A549 (cell line): ENCODE measurements around the gene WFS1. TPM values are rescaled to one million over a fixed set of nuclear protein-coding genes. Genes with fewer than 3 reads are reported as not detected.

Experiments
- ATAC-seq, 2 experiments: fragments of 200-7000 bp in 1 of 2; fragments of >200 bp in 1 of 2; cut with Nextera tagmentation in 1 of 2; cut with Tn5 transposase in 1 of 2; 3 replicates each; pipeline versions ENCODE4 v1.8.0 to v1.9.1; 2018 to 2020; ENCODE audit warnings: mild to moderate bottlenecking in 1 of 2, moderate library complexity in 1 of 2
- CTCF ChIA-PET: fragments of 300-600 bp; sonication (Branson Sonifier 250); formaldehyde crosslinking; extraction: SDS; loops from one replicate; lab custom pipeline; 2021; ENCODE audit warnings: antibody characterized with exemption, inconsistent platforms; lab: Yijun Ruan, JAX
- POLR2A ChIA-PET: fragments of 350-600 bp; formaldehyde crosslinking; extraction: SDS; loops from one replicate; lab custom pipeline; 2021; ENCODE audit warnings: antibody characterized with exemption, inconsistent platforms; lab: Yijun Ruan, JAX
- DNase-seq, 2 experiments: peaks; one replicate each; pipeline versions ENCODE4 v3.0.0 to v3.0.0-alpha.2; 2011 to 2016; ENCODE audit warnings: low read depth in 1 of 2, low spot score in 1 of 2
- FAIRE-seq: peaks from 2 replicates; lab custom pipeline; 2011; peaks lifted over from hg19 to GRCh38; lab: Jason Lieb, UNC
- H3K27ac ChIP-seq, 2 experiments: fragments of >200 bp; sonication (Bioruptor Twin); formaldehyde crosslinking; 3 replicates each; pipeline ENCODE4 v1.5.1; 2016 to 2017
- H3K4me1 ChIP-seq: fragments of >200 bp; sonication (Bioruptor Twin); formaldehyde crosslinking; 3 replicates; pipeline ENCODE4 v1.6.1; 2016
- H3K4me2 ChIP-seq: fragments of >200 bp; sonication (Bioruptor Twin); formaldehyde crosslinking; 3 replicates; pipeline ENCODE4 v1.6.1; 2016
- H3K4me3 ChIP-seq: fragments of >200 bp; sonication (Bioruptor Twin); formaldehyde crosslinking; 3 replicates; pipeline ENCODE4 v1.5.1; 2016
- H3K9me3 ChIP-seq: fragments of >200 bp; sonication (Bioruptor Twin); formaldehyde crosslinking; 3 replicates; pipeline ENCODE4 v1.6.1; 2016
- ATOH8 ChIP-seq: fragments of 250-450 bp; sonication (Bioruptor Pico); IDR thresholded peaks from 2 replicates; pipeline ENCODE4 v1.5.0; 2020; ENCODE audit warnings: low read depth, mild to moderate bottlenecking, moderate library complexity
- BHLHE40 ChIP-seq: IDR thresholded peaks from 2 replicates; pipeline ENCODE4 v1.6.1; 2012; ENCODE audit warnings: low read depth, low read length, inconsistent platforms
- CBX2 ChIP-seq: fragments of 200-600 bp; sonication (generic); IDR thresholded peaks from 2 replicates; pipeline ENCODE4 v1.6.1; 2016; ENCODE audit warnings: low read depth, mild to moderate bottlenecking, borderline replicate concordance
- CEBPB ChIP-seq, 2 experiments: fragments of >200 bp in 1 of 2; sonication (Bioruptor Twin) in 1 of 2; formaldehyde crosslinking in 1 of 2; IDR thresholded peaks; 2 replicates each; pipeline ENCODE4 v1.6.1; 2012 to 2016
- CHD4 ChIP-seq: fragments of 200-600 bp; sonication (generic); IDR thresholded peaks from 2 replicates; pipeline ENCODE4 v1.6.1; 2016; ENCODE audit warnings: antibody characterized with exemption, mild to moderate bottlenecking, borderline replicate concordance
- CTCF ChIP-seq: fragments of >200 bp; sonication (Bioruptor Twin); formaldehyde crosslinking; IDR thresholded peaks from 3 replicates; pipeline ENCODE4 v1.5.1; 2016
- EHF ChIP-seq: fragments of 250-450 bp; sonication (Bioruptor Pico); IDR thresholded peaks from 2 replicates; pipeline ENCODE4 v1.5.0; 2020; ENCODE audit warnings: mild to moderate bottlenecking
- EHMT2 ChIP-seq: fragments of 200-600 bp; sonication (generic); IDR thresholded peaks from 2 replicates; pipeline ENCODE4 v1.6.1; 2016; ENCODE audit warnings: antibody characterized with exemption, low read depth, mild to moderate bottlenecking, moderate library complexity
- EP300 ChIP-seq, 2 experiments: fragments of >200 bp; sonication (Bioruptor Twin); formaldehyde crosslinking; IDR thresholded peaks; 2 replicates in 1 of 2; 3 replicates in 1 of 2; pipeline ENCODE4 v1.6.1; 2016 to 2017
- ESRRA ChIP-seq: fragments of 150-350 bp; IDR thresholded peaks from 2 replicates; pipeline ENCODE4 v1.6.1; 2014; ENCODE audit warnings: mild to moderate bottlenecking, low read length, borderline replicate concordance
- FOXS1 ChIP-seq: fragments of 250-450 bp; sonication (Bioruptor Pico); IDR thresholded peaks from 2 replicates; pipeline ENCODE4 v1.5.0; 2020; ENCODE audit warnings: mild to moderate bottlenecking, moderate library complexity
- HOXA7 ChIP-seq: fragments of 250-450 bp; sonication (Bioruptor Pico); IDR thresholded peaks from 2 replicates; pipeline ENCODE4 v1.5.0; 2020; ENCODE audit warnings: mild to moderate bottlenecking, moderate library complexity
- JUN ChIP-seq, 2 experiments: fragments of >200 bp; sonication (Bioruptor Twin); formaldehyde crosslinking; IDR thresholded peaks; 2 replicates in 1 of 2; 3 replicates in 1 of 2; pipeline ENCODE4 v1.6.1; 2016 to 2017
- MAZ ChIP-seq: fragments of 150-350 bp; IDR thresholded peaks from 2 replicates; pipeline ENCODE4 v1.6.1; 2014; ENCODE audit warnings: antibody characterized with exemption, low read depth, low read length, borderline replicate concordance
- NFE2L2 ChIP-seq: fragments of 150-350 bp; conservative IDR thresholded peaks from 2 replicates; pipeline ENCODE4 v1.6.1; 2014; ENCODE audit warnings: low read length
- NPAS2 ChIP-seq: fragments of 250-450 bp; sonication (Bioruptor Pico); IDR thresholded peaks from 2 replicates; pipeline ENCODE4 v1.8.0; 2022; ENCODE audit warnings: mild to moderate bottlenecking, moderate library complexity, borderline replicate concordance
- PBX3 ChIP-seq: IDR thresholded peaks from 2 replicates; pipeline ENCODE4 v1.6.1; 2012
- PHF8 ChIP-seq: fragments of 200-600 bp; sonication (generic); IDR thresholded peaks from 2 replicates; pipeline ENCODE4 v1.6.1; 2016; ENCODE audit warnings: low read depth, mild to moderate bottlenecking, antibody characterized with exemption, moderate library complexity, borderline replicate concordance
- POLR2A ChIP-seq: IDR thresholded peaks from 2 replicates; pipeline ENCODE4 v1.6.1; 2012; ENCODE audit warnings: mild to moderate bottlenecking, low read length
- RFX5 ChIP-seq: fragments of 450-650 bp; IDR thresholded peaks from 2 replicates; pipeline ENCODE4 v1.7.1; 2014; ENCODE audit warnings: antibody characterized with exemption, mild to moderate bottlenecking, moderate library complexity
- RNF2 ChIP-seq: fragments of 200-600 bp; sonication (generic); IDR thresholded peaks from 2 replicates; pipeline ENCODE4 v1.6.1; 2016; ENCODE audit warnings: low read depth, mild to moderate bottlenecking, antibody characterized with exemption, moderate library complexity, borderline replicate concordance
- USF2 ChIP-seq: fragments of 450-650 bp; IDR thresholded peaks from 2 replicates; pipeline ENCODE4 v1.6.1; 2014; ENCODE audit warnings: antibody characterized with exemption
- ZFP36 ChIP-seq: fragments of 450-650 bp; IDR thresholded peaks from 2 replicates; pipeline ENCODE4 v1.6.1; 2014; ENCODE audit warnings: borderline replicate concordance; ENCODE audit not compliant: partially characterized antibody
- WGBS: methylation state at CpG from one replicate; pipeline ENCODE4 v1.1.6; 2017; ENCODE audit errors: missing lambda C conversion rate; 5-methylcytosine and 5-hydroxymethylcytosine counted together
- polyA plus RNA-seq, 4 experiments: library from polyadenylated mRNA; depleted of rRNA in 3 of 4; stranded (reverse); fragments of >200 nt; fragmentation: RNase III in 1 of 4; extraction: RNeasy Plus Mini Kit Qiagen cat#74134 plus additional on column Dnase treatment in 1 of 4; gene quantifications; 2 replicates in 3 of 4; 3 replicates in 1 of 4; pipeline ENCODE4 v1.2.3, GENCODE V29; 2011 to 2017
- TF ChIP-seq, protein P1 (sequence below): fragments of 150-350 bp; IDR thresholded peaks from 2 replicates; pipeline ENCODE4 v1.6.1; 2014; ENCODE audit warnings: low read depth, mild to moderate bottlenecking, low read length

WFS1 gene
- polyA plus RNA-seq, 2 of the 4 experiments (the other 2 are of a cell fraction), result 8.8 to 13.6 TPM

DNA sequence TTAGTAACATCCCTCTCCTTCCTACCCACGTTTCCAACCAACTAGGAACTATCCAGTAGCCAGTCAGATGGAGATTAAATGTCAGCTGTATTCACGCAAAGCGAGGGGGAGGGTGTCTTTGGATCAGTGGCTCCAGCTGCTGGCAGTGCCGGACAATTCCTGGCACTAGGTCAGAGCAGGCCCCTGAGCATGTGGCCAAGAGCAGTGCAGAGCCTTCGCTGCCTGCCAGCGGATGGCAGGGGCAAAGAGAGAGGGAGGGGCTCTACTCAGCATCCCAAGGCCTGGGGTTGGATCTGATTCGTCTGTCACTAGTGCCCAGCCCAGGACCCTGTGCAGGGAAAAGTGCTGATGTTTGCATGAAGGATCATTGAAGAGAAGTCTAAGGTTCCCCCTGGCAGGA is 40.6 kb upstream of the WFS1 start:
- no peak overlapping the region for H3K27ac ChIP-seq
- H3K4me2 ChIP-seq, result no peak overlapping the region
- TF ChIP-seq NPAS2 (no peak), CHD4 (no peak), FOXS1 (CRISPR knock-in tag) (no peak), RNF2 (no peak), BHLHE40 (no peak), EHF (CRISPR knock-in tag) (no peak), CEBPB (IDR thresholded peaks at IDR 0.05) (no peak), CTCF (no peak), PBX3 (no peak), ESRRA (no peak), USF2 (no peak), POLR2A (no peak), JUN (IDR thresholded peaks at IDR 0.05) (no peak), MAZ (no peak), EP300 (IDR thresholded peaks at IDR 0.05) (no peak)
- ChIA-PET CTCF (interaction anchor here (1.2 kb wide), 1 partner anchor 31 kb away, joined by 4 read pairs; no protein-coding TSS in a partner anchor), POLR2A (no interaction called here)
- ATAC-seq (no peak), FAIRE-seq (no peak), DNase-seq (no peak)
- no peak overlapping the region for H3K4me3 ChIP-seq
- H3K9me3 ChIP-seq, result no peaks in the 10 kb centered on the region
- 20% methylated on average over 7 of the region's 7 CpGs for WGBS
- no peaks in the 10 kb centered on the region for H3K4me1 ChIP-seq

DNA sequence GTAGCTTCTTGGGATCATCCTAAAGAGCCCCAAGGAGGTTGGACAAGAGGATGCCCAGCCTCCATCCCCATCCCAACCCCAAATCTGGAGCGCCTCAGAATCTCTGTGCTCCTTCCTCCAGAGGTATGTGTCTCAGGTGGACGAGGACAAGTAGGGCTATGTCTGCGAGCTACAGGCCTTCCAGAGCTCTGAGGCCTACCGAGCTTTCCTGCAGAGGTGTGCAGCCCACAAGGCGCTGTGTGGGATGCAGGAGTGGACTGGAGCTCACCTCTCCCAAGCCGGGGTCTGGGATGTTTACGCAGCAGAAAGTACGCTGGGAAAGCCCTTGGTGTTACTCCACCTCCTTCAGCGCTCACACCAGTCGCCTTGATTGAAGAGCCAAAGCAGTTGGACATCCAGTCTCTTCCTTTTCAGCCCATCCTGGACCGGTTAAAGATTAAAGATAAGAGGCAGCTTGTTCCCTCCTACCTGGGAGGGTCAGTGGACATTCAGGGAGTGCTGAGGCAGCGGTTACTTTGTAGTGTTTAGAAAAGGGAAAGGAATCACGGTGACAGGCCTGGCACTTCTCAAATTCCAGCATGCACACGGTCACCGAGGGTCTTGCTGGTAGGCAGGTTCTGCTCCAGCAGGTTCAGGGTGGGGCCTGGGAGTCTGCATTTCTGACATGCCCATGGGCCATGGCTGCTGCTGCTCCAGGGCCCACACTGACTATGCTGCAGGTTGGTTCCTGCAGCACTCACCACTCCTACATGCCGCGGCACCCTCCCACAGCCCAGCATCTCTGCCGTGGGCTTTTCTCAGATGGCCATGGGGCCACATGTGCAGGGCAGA is 39.8 kb upstream of the WFS1 start:
- no peaks in the 10 kb centered on the region for H3K4me1 ChIP-seq
- no peak overlapping the region for H3K4me3 ChIP-seq
- ChIA-PET CTCF (interaction anchor here (1.2 to 1.5 kb wide), 2 partner anchors 20 to 30 kb away, joined by 4 read pairs; no protein-coding TSS in a partner anchor), POLR2A (no interaction called here)
- H3K4me2 ChIP-seq, result no peak overlapping the region
- DNase-seq (no peak), ATAC-seq (no peak), FAIRE-seq (no peak)
- H3K27ac ChIP-seq, result no peak overlapping the region
- WGBS, result 52% methylated on average over 15 of the region's 18 CpGs
- H3K9me3 ChIP-seq, result no peaks in the 10 kb centered on the region
- TF ChIP-seq EP300 (IDR thresholded peaks at IDR 0.05), result no peak
- no peak for TF ChIP-seq JUN (IDR thresholded peaks at IDR 0.05)
- TF ChIP-seq PHF8, result no peak
- no peak for TF ChIP-seq RFX5
- TF ChIP-seq, protein P1, sequence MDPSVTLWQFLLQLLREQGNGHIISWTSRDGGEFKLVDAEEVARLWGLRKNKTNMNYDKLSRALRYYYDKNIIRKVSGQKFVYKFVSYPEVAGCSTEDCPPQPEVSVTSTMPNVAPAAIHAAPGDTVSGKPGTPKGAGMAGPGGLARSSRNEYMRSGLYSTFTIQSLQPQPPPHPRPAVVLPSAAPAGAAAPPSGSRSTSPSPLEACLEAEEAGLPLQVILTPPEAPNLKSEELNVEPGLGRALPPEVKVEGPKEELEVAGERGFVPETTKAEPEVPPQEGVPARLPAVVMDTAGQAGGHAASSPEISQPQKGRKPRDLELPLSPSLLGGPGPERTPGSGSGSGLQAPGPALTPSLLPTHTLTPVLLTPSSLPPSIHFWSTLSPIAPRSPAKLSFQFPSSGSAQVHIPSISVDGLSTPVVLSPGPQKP, result no peak
- TF ChIP-seq CHD4, result no peak
- no peak for TF ChIP-seq PBX3
- no peak for TF ChIP-seq NFE2L2
- no peak for TF ChIP-seq ZFP36
- TF ChIP-seq HOXA7, result no peak
- no peak for TF ChIP-seq CBX2
- no peak for TF ChIP-seq EHMT2
- no peak for TF ChIP-seq ATOH8
- TF ChIP-seq BHLHE40, result no peak
